Measurements from ENCODE around the gene HLA-DPA1.

The HLA-DPA1 gene

GRCh38 chr6:33057222-33058150, 16.0 kb downstream of the HLA-DPA1 start:
- H3K4me3 Mint-ChIP-seq = no peak overlapping the region
- H3K36me3 Mint-ChIP-seq = no peaks in the 10 kb centered on the region
- H3K9me3 Mint-ChIP-seq = no peaks in the 10 kb centered on the region
- ATAC-seq (peak; percentile 67), DNase-seq (ENCODE audit: low spot score in 2 of 2) (no peak)
- no peak overlapping the region for H3K27ac Mint-ChIP-seq
- peaks cover 16% of the 10 kb centered on the region for H3K4me1 Mint-ChIP-seq

GRCh38 chr6:33053230-33053629, 20.2 kb downstream of the HLA-DPA1 start:
- H3K36me3 Mint-ChIP-seq = no peaks in the 10 kb centered on the region
- DNase-seq (ENCODE audit: low spot score in 2 of 2) (no peak), ATAC-seq (no peak)
- H3K9me3 Mint-ChIP-seq = no peaks in the 10 kb centered on the region
- H3K4me3 Mint-ChIP-seq = no peak overlapping the region
- peaks cover 10% of the 10 kb centered on the region for H3K4me1 Mint-ChIP-seq
- no peak overlapping the region for H3K27ac Mint-ChIP-seq

GRCh38 chr6:33052627-33053026, 20.8 kb downstream of the HLA-DPA1 start:
- DNase-seq (ENCODE audit: low spot score in 2 of 2) (no peak), ATAC-seq (no peak)
- no peaks in the 10 kb centered on the region for H3K9me3 Mint-ChIP-seq
- no peak overlapping the region for H3K4me3 Mint-ChIP-seq
- H3K4me1 Mint-ChIP-seq = peaks cover 8% of the 10 kb centered on the region
- H3K36me3 Mint-ChIP-seq = no peaks in the 10 kb centered on the region
- H3K27ac Mint-ChIP-seq = no peak overlapping the region

DNA sequence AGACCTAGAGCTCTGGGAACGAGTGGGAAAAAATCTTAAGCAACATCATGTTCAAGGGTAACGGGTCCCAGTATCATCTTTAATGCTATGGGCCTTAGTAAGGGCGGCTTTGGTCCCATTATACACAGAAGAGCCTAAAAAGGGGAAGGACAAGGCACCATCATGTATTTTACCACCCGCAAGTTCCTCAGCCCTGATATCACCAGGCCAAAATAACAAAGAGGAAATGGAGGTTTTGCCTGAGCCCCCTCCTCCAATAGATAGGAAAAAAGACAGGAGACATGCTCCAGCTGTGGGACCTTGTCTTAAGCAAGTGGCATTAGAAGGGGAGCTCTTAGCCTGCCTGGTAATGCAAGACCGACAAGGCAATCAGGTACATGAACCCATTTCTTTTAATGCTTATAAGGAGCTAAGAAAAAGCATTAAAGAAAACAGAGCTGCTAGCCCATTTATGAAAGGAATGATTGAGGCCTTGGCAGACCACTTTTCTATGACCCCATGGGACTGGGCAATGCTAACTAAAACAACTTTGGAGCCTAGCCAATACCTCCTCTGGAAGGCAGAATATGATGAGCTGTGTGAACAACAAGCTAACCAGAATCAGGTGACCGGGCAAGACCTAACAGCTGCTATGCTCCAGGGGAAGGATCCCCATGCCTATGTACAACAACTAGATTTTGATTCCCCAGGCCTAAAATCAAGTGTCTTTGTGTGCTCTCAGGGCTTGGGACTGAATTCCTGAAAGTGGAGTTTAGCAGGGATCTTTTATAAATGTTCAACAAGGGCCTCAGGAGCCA, 23.2 kb downstream of the HLA-DPA1 start:
- Mint-ChIP-seq H3K27ac (no peak overlapping the region), H3K36me3 (no peaks in the 10 kb centered on the region), H3K9me3 (no peaks in the 10 kb centered on the region), H3K4me3 (no peak overlapping the region), H3K4me1 (no peaks in the 10 kb centered on the region)
- no peak for DNase-seq (ENCODE audit: low spot score in 2 of 2)
- no peak for ATAC-seq

- no peak for DNase-seq (ENCODE audit: low spot score in 2 of 2)
- Mint-ChIP-seq H3K4me3 (no peak overlapping the region), H3K27ac (no peak overlapping the region), H3K36me3 (no peaks in the 10 kb centered on the region), H3K9me3 (no peaks in the 10 kb centered on the region), H3K4me1 (no peaks in the 10 kb centered on the region)
- no peak for ATAC-seq
Measured at GRCh38 chr6:33049323-33050013, 24.0 kb downstream of the HLA-DPA1 start.

GRCh38 chr6:33040157-33040556, 33.3 kb downstream of the HLA-DPA1 start:
- no peak for DNase-seq (ENCODE audit: low spot score in 2 of 2)
- Mint-ChIP-seq H3K4me1 (no peaks in the 10 kb centered on the region), H3K9me3 (peaks cover 6% of the 10 kb centered on the region), H3K4me3 (no peak overlapping the region), H3K36me3 (no peaks in the 10 kb centered on the region), H3K27ac (no peak overlapping the region)
- ATAC-seq = no peak

GRCh38 chr6:33036535-33036934, 36.9 kb downstream of the HLA-DPA1 start:
- H3K4me3 Mint-ChIP-seq = no peak overlapping the region

GRCh38 chr6:33034554-33034953, 38.9 kb downstream of the HLA-DPA1 start:
- H3K4me3 Mint-ChIP-seq = no peak overlapping the region
- H3K4me1 Mint-ChIP-seq = peaks cover 6% of the 10 kb centered on the region
- peaks cover 12% of the 10 kb centered on the region for H3K9me3 Mint-ChIP-seq
- DNase-seq (ENCODE audit: low spot score in 2 of 2) (no peak), ATAC-seq (no peak)
- H3K36me3 Mint-ChIP-seq = no peaks in the 10 kb centered on the region
- no peak overlapping the region for H3K27ac Mint-ChIP-seq

More at GRCh38 chr6:33036535-33036934, 36.9 kb downstream of the HLA-DPA1 start:
- no peak for DNase-seq (ENCODE audit: low spot score in 2 of 2)
- Mint-ChIP-seq H3K36me3 (no peaks in the 10 kb centered on the region), H3K4me1 (no peaks in the 10 kb centered on the region), H3K27ac (no peak overlapping the region), H3K9me3 (peaks cover 12% of the 10 kb centered on the region)
- no peak for ATAC-seq

DNA sequence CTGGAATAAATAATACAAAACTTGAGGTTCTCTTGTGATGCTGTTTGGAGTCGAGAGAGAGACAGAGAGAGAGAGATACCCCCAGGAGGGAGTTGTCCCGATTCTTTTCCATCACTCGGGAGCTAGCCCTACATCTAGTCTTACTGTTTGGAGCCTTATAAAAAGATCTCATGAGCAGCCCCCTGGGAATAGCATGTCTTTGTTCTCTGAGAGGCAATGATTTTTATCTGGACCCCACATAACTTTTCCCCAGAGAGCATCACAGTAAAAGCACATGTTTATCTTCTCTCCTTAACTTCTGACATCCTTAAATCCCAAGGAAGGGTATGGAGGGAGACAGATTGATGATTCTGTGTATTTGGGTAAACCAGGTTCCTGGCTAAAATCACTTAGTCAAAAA, 43.2 kb downstream of the HLA-DPA1 start:
- no peak for ATAC-seq

DNA sequence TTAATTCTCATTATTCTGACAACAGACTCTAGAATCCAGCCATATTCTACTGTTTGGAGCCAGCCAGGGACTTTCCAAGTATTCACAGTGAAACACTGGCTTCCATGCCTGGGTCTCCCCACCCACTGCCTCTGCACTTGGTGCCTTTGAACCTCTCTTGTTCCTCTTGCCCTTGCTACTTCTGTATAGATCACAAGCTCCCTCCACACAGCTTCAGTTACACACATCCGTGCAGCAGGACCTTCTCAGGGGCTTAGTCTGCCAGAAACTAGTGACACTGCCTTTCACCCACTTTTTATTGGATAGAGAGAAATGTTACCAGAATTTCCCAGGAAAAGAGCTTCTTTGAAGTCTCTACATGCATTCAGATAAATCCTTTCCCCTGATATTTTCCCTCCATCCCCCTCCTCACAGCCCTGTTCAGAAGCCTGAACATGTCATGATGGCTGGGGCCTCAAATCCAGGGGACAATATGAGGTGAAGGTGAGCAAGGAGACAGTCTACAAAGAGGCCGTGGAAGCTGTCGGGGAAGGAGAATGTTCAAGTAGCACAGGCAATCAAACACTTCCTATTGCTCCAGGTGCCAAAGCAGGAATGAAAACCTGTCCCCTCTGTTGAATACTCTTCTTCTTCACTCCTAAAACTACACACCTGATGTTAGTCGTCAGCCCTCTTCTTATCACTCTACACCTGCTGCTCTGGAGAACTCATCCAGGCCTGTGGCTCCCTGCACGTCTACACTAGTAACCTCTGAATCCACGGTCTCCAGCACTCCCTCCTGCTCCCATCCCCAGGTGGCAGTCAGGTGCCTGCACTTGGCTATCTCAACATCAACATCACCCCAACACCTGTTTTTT, 43.9 kb downstream of the HLA-DPA1 start:
- Mint-ChIP-seq H3K4me3 (peak overlapping the region; percentile 49), H3K9me3 (peaks cover 3% of the 10 kb centered on the region), H3K36me3 (no peaks in the 10 kb centered on the region), H3K4me1 (peaks cover 21% of the 10 kb centered on the region), H3K27ac (peak overlapping the region; percentile 95)
- no peak for DNase-seq (ENCODE audit: low spot score in 2 of 2)
- ATAC-seq = peak; percentile 90

More for the DNA sequence above, 43.2 kb downstream of the HLA-DPA1 start:
- peaks cover 21% of the 10 kb centered on the region for H3K4me1 Mint-ChIP-seq
- H3K9me3 Mint-ChIP-seq = peaks cover 7% of the 10 kb centered on the region
- H3K36me3 Mint-ChIP-seq = no peaks in the 10 kb centered on the region
- DNase-seq (ENCODE audit: low spot score in 2 of 2) = no peak
- peak overlapping the region; percentile 49 for H3K4me3 Mint-ChIP-seq
- peak overlapping the region; percentile 95 for H3K27ac Mint-ChIP-seq

DNA sequence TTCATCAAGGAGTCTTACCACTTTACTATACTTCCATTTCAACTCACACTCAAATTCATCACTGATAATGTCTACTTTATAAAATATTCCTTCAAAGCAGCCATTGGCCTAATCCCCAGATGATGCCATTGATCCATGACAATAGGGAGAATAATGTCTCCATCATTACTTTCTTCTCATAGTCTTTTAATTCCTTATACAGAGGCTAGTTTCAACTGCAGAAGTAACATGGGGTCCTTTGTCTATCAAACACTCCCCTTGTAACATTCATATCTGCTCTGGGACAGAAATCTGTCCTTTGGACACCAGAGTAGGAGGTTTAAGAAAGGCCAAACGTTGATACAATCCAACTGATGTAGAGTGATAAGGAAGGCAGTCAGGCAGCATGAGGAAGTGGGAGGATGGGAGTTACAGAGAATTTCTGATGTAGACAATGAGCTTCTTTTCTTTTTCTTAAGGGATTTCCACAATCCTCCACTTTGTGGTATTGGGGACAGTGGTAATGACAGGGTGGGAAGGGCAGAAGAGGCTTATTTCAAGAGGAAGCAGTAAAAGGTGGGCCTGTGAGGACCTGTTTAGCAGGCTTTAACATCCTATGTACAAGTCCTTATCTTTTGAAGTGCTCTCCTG, 45.1 kb downstream of the HLA-DPA1 start:
- ATAC-seq (no peak), DNase-seq (ENCODE audit: low spot score in 2 of 2) (no peak)
- H3K9me3 Mint-ChIP-seq = no peaks in the 10 kb centered on the region
- H3K27ac Mint-ChIP-seq = peak overlapping the region; percentile 95
- peaks cover 21% of the 10 kb centered on the region for H3K4me1 Mint-ChIP-seq
- H3K36me3 Mint-ChIP-seq = no peaks in the 10 kb centered on the region
- no peak overlapping the region for H3K4me3 Mint-ChIP-seq

DNA sequence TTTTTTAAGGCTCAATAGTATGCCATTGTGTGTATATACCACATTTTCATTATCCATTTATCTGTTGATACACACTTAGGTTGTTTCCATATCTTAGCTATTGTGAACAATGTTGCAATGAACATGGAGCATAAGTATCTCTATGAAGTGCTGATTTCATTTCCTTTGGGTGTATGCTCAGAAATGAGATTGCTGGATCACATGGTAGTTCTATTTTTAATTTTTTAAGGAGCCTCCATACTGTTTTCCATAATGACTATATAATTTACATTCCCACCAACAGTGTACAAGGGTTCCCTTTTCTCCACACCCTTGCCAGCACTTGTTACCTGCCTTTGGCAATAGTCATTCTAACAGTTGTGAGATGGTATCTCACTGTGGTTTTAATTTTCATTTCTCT, 48.9 kb downstream of the HLA-DPA1 start:
- DNase-seq (ENCODE audit: low spot score in 2 of 2) (no peak), ATAC-seq (no peak)
- Mint-ChIP-seq H3K36me3 (no peaks in the 10 kb centered on the region), H3K4me1 (peaks cover 21% of the 10 kb centered on the region), H3K27ac (no peak overlapping the region), H3K9me3 (no peaks in the 10 kb centered on the region), H3K4me3 (no peak overlapping the region)

GRCh38 chr6:33023536-33023935, 49.9 kb downstream of the HLA-DPA1 start:
- H3K36me3 Mint-ChIP-seq = no peaks in the 10 kb centered on the region
- H3K4me1 Mint-ChIP-seq = peaks cover 20% of the 10 kb centered on the region
- no peak overlapping the region for H3K4me3 Mint-ChIP-seq
- H3K9me3 Mint-ChIP-seq = no peaks in the 10 kb centered on the region
- H3K27ac Mint-ChIP-seq = no peak overlapping the region
- no peak for ATAC-seq
- no peak for DNase-seq (ENCODE audit: low spot score in 2 of 2)

GRCh38 chr6:33021917-33022316, 51.5 kb downstream of the HLA-DPA1 start:
- ATAC-seq (no peak), DNase-seq (ENCODE audit: low spot score in 2 of 2) (no peak)
- Mint-ChIP-seq H3K4me3 (no peak overlapping the region), H3K27ac (no peak overlapping the region), H3K4me1 (peaks cover 22% of the 10 kb centered on the region), H3K9me3 (no peaks in the 10 kb centered on the region), H3K36me3 (no peaks in the 10 kb centered on the region)
